Liver (tissue), 3 donors: Measurements from ENCODE around the gene ZC3H11A.

Experiments used
- EGR1 ChIP-seq, 2 donors: IDR thresholded peaks; 2 replicates each; pipeline ENCODE4 v1.6.1; 2016 to 2018; ENCODE audit warnings: antibody characterized with exemption in 2 of 2, low read depth in 2 of 2
- GABPA ChIP-seq, 2 donors: IDR thresholded peaks in 1 of 2; conservative IDR thresholded peaks in 1 of 2; 2 replicates each; pipeline ENCODE4 v1.6.1; 2016; ENCODE audit warnings: antibody characterized with exemption in 2 of 2, mild to moderate bottlenecking in 1 of 2, moderate library complexity in 1 of 2
- RAD21 ChIP-seq, 2 donors: IDR thresholded peaks; 2 replicates each; pipeline ENCODE4 v1.6.1; 2016; ENCODE audit warnings: antibody characterized with exemption in 2 of 2, mild to moderate bottlenecking in 2 of 2
- RXRA ChIP-seq, 2 donors: IDR thresholded peaks; 2 replicates each; pipeline ENCODE4 v1.6.1; 2017 to 2018; ENCODE audit warnings: antibody characterized with exemption in 2 of 2, mild to moderate bottlenecking in 1 of 2
- SP1 ChIP-seq: IDR thresholded peaks from 2 replicates; pipeline ENCODE4 v1.6.1; 2018; ENCODE audit warnings: antibody characterized with exemption, mild to moderate bottlenecking
- TAF1 ChIP-seq: conservative IDR thresholded peaks from 2 replicates; pipeline ENCODE4 v1.6.1; 2016; ENCODE audit warnings: antibody characterized with exemption, mild to moderate bottlenecking
- ZBTB33 ChIP-seq: IDR thresholded peaks from 2 replicates; pipeline ENCODE4 v1.6.1; 2016; ENCODE audit warnings: antibody characterized with exemption
- TF ChIP-seq, protein P1 (sequence below): fragments of 150-350 bp; IDR thresholded peaks from 2 replicates; pipeline ENCODE4 v1.5.1; 2017; ENCODE audit warnings: improper control_type of control experiment, low read depth, low read length; ENCODE audit not compliant: missing input control
- TF ChIP-seq, protein P2 (sequence below): IDR thresholded peaks from 2 replicates; pipeline ENCODE4 v1.6.1; 2016; ENCODE audit warnings: antibody characterized with exemption
- TF ChIP-seq, protein P3 (sequence below): IDR thresholded peaks from 2 replicates; pipeline ENCODE4 v1.6.1; 2016; ENCODE audit warnings: antibody characterized with exemption, mild to moderate bottlenecking
- donor health status: healthy.
- donor health status: healthy.

DNA sequence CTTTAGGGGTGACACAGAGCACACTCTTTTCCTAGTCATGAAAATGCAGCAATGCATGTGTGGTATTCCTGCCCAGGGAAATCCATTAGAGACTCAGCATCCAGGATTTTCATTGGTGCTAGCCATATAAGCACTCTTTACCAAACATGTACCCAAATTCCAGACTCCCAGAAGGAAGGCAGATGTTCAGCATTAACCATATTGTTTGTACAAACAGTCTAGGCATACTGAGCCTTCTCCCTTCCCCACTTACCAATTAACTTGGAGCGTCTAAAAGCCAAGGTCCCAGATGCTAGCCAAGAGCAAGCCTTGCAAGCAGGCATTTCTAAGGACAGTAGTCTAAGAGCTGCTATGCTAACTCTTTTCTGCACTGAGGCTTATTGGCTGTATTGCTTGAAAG lies 27.9 kb downstream of the ZC3H11A start:
- TF ChIP-seq, protein P1, sequence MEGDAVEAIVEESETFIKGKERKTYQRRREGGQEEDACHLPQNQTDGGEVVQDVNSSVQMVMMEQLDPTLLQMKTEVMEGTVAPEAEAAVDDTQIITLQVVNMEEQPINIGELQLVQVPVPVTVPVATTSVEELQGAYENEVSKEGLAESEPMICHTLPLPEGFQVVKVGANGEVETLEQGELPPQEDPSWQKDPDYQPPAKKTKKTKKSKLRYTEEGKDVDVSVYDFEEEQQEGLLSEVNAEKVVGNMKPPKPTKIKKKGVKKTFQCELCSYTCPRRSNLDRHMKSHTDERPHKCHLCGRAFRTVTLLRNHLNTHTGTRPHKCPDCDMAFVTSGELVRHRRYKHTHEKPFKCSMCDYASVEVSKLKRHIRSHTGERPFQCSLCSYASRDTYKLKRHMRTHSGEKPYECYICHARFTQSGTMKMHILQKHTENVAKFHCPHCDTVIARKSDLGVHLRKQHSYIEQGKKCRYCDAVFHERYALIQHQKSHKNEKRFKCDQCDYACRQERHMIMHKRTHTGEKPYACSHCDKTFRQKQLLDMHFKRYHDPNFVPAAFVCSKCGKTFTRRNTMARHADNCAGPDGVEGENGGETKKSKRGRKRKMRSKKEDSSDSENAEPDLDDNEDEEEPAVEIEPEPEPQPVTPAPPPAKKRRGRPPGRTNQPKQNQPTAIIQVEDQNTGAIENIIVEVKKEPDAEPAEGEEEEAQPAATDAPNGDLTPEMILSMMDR = no peak
- no peak for TF ChIP-seq GABPA (IDR thresholded peaks at IDR 0.05 in 1 of 2, conservative IDR thresholded peaks at IDR 0.05 in 1 of 2)
- TF ChIP-seq RAD21 (IDR thresholded peaks at IDR 0.05) = no peak
- TF ChIP-seq, protein P2, sequence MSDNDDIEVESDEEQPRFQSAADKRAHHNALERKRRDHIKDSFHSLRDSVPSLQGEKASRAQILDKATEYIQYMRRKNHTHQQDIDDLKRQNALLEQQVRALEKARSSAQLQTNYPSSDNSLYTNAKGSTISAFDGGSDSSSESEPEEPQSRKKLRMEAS = no peak
- TF ChIP-seq, protein P3, sequence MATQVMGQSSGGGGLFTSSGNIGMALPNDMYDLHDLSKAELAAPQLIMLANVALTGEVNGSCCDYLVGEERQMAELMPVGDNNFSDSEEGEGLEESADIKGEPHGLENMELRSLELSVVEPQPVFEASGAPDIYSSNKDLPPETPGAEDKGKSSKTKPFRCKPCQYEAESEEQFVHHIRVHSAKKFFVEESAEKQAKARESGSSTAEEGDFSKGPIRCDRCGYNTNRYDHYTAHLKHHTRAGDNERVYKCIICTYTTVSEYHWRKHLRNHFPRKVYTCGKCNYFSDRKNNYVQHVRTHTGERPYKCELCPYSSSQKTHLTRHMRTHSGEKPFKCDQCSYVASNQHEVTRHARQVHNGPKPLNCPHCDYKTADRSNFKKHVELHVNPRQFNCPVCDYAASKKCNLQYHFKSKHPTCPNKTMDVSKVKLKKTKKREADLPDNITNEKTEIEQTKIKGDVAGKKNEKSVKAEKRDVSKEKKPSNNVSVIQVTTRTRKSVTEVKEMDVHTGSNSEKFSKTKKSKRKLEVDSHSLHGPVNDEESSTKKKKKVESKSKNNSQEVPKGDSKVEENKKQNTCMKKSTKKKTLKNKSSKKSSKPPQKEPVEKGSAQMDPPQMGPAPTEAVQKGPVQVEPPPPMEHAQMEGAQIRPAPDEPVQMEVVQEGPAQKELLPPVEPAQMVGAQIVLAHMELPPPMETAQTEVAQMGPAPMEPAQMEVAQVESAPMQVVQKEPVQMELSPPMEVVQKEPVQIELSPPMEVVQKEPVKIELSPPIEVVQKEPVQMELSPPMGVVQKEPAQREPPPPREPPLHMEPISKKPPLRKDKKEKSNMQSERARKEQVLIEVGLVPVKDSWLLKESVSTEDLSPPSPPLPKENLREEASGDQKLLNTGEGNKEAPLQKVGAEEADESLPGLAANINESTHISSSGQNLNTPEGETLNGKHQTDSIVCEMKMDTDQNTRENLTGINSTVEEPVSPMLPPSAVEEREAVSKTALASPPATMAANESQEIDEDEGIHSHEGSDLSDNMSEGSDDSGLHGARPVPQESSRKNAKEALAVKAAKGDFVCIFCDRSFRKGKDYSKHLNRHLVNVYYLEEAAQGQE = no peak
- TF ChIP-seq TAF1 = no peak
- TF ChIP-seq EGR1 (IDR thresholded peaks at IDR 0.05; ENCODE audit: low read depth in 2 of 2) = no peak
- TF ChIP-seq RXRA (IDR thresholded peaks at IDR 0.05) = no peak
- no peak for TF ChIP-seq ZBTB33
- no peak for TF ChIP-seq SP1
